H4 (cell line): ENCODE results near the gene FGG. TPM values are rescaled to one million over a fixed set of nuclear protein-coding genes. Genes with fewer than 3 reads are reported as not detected.

Experiments used
- total RNA-seq: library from RNA; depleted of rRNA; stranded (reverse); fragments of >200 nt; shearing (Covaris generic); gene quantifications from 2 replicates; pipeline ENCODE4 v1.2.3, GENCODE V29; 2014; rRNA removed

The FGG gene
- total RNA-seq, 1 experiment from 2014 or later = not detected

Other genes with a start within 250 kb of the FGG start
- 0.29 and 0.53 TPM in 2 replicates for gene DCHS2, start 120.9 kb downstream of the FGG start, total RNA-seq
- gene PLRG1, start 62.3 kb downstream of the FGG start, total RNA-seq = 103 and 117 TPM in 2 replicates
- gene FGB, start 49.6 kb downstream of the FGG start, total RNA-seq = 1.2 TPM in 1 of 2 replicates, not detected in the other
- not detected in 2 replicates for gene FGA, start 21.9 kb downstream of the FGG start, total RNA-seq
- 0.14 and 0.21 TPM in 2 replicates for gene LRAT, start 131.3 kb upstream of the FGG start, total RNA-seq
- not detected in 2 replicates for gene RBM46, start 168.6 kb upstream of the FGG start, total RNA-seq